ENCODE results near the gene PRKCB. TPM values are rescaled to one million over a fixed set of nuclear protein-coding genes. Genes with fewer than 3 reads are reported as not detected.

PRKCB gene
- polyA plus RNA-seq, 1 donor (not counting 4 experiments of a cell fraction or from before 2014, with no cell fraction given), result 0.18 TPM

DNA sequence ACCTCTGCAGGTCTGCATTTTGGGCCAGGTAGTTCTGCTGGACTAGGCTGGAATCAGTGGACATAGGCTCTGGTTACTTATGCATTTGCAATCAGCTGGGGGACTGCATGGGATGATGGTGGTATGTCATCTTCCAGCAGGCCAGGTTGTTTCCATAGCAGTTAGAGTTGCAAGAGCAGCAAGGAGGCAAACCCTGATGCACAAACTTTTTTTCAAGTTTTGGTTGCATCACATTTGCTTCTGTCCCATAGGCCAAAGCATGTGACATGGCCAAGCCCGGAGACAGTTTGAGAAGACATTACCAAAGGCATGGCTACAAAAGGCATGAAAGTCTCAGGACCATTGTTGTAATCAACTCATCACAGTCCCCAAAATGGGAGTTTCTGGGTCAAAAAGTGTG, 58.2 kb downstream of the PRKCB start:
- Histone ChIP-seq H3K36me3 (ENCODE audit: control insufficient read depth in 2 of 2, extremely low read depth in 1 of 2, insufficient read depth in 2 of 2, low read length in 2 of 2) (no peaks in the 10 kb centered on the region), H3K4me2 (ENCODE audit: control insufficient read depth, extremely low read depth, insufficient read depth, low read depth, low read length) (no peak overlapping the region), H3K4me1 (ENCODE audit: control insufficient read depth, extremely low read depth, insufficient read depth, low read length) (no peaks in the 10 kb centered on the region), H3K27me3 (ENCODE audit: control insufficient read depth, extremely low read depth, insufficient read depth, low read length) (no peaks in the 10 kb centered on the region), H3K27ac (ENCODE audit: control insufficient read depth, insufficient read depth, low read length) (no peak overlapping the region), H3K9ac (ENCODE audit: control insufficient read depth, extremely low read depth, insufficient read depth, low read length) (no peak overlapping the region), H3K4me3 (ENCODE audit: control insufficient read depth in 2 of 3, extremely low read depth in 1 of 3, insufficient read depth in 2 of 3, low read depth in 1 of 3, low read length in 3 of 3) (no peak overlapping the region), H4K20me1 (ENCODE audit: control insufficient read depth, extremely low read depth, insufficient read depth, low read length) (no peaks in the 10 kb centered on the region), H3K79me2 (ENCODE audit: control insufficient read depth, insufficient read depth, low read length) (no peaks in the 10 kb centered on the region), H3K9me1 (ENCODE audit: control insufficient read depth, extremely low read depth, insufficient read depth, low read length) (no peaks in the 10 kb centered on the region), H2AFZ (ENCODE audit: control insufficient read depth, low read length) (no peak overlapping the region), H3K9me3 (ENCODE audit: control insufficient read depth, low read depth, low read length) (no peaks in the 10 kb centered on the region)
- no peak for FAIRE-seq
- TF ChIP-seq EZH2 (IDR thresholded peaks at IDR 0.05; ENCODE audit: low read length), result no peak
- TF ChIP-seq, protein P1, sequence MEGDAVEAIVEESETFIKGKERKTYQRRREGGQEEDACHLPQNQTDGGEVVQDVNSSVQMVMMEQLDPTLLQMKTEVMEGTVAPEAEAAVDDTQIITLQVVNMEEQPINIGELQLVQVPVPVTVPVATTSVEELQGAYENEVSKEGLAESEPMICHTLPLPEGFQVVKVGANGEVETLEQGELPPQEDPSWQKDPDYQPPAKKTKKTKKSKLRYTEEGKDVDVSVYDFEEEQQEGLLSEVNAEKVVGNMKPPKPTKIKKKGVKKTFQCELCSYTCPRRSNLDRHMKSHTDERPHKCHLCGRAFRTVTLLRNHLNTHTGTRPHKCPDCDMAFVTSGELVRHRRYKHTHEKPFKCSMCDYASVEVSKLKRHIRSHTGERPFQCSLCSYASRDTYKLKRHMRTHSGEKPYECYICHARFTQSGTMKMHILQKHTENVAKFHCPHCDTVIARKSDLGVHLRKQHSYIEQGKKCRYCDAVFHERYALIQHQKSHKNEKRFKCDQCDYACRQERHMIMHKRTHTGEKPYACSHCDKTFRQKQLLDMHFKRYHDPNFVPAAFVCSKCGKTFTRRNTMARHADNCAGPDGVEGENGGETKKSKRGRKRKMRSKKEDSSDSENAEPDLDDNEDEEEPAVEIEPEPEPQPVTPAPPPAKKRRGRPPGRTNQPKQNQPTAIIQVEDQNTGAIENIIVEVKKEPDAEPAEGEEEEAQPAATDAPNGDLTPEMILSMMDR (optimal IDR thresholded peaks at IDR 0.05 in 1 of 3, IDR thresholded peaks at IDR 0.05 in 1 of 3, conservative IDR thresholded peaks at IDR 0.05 in 1 of 3; ENCODE audit: extremely low read depth in 1 of 3, insufficient read depth in 2 of 3, low read length in 3 of 3), result no peak
- dilution Hi-C loops (cut with MboI; ENCODE audit: extremely low pct_ligation_motif_present, low sequenced_read_pairs), result no loop called here
- DNase-seq (ENCODE audit: low read depth, low spot score), result no peak

DNA sequence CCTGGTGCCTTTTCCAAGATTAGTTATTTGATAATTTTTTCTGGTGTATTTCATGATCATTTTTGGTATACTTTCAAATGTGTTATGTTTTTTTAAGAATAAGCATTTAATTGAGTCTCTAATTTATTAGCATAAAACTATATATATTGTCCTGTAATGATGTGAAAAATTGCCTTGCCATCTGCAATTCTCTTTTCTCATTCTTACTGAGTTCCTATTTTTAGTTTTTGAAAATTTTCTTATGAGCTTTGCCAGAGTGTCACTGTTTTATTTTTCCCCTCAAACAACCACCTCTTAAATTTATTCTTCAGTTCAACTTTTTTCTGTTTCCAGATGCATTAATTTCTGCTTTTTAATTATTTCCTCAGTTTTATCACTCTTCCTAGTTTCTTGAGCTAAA, 59.3 kb downstream of the PRKCB start:
- H3K79me2 ChIP-seq (ENCODE audit: control insufficient read depth, insufficient read depth, low read length), result no peaks in the 10 kb centered on the region
- dilution Hi-C loops (cut with MboI; ENCODE audit: extremely low pct_ligation_motif_present, low sequenced_read_pairs), result no loop called here
- no peak overlapping the region for H3K4me3 ChIP-seq (ENCODE audit: control insufficient read depth in 2 of 3, extremely low read depth in 1 of 3, insufficient read depth in 2 of 3, low read depth in 1 of 3, low read length in 3 of 3)
- H3K36me3 ChIP-seq (ENCODE audit: control insufficient read depth in 2 of 2, extremely low read depth in 1 of 2, insufficient read depth in 2 of 2, low read length in 2 of 2), result no peaks in the 10 kb centered on the region
- H3K9me3 ChIP-seq (ENCODE audit: control insufficient read depth, low read depth, low read length), result no peaks in the 10 kb centered on the region
- no peak overlapping the region for H3K9ac ChIP-seq (ENCODE audit: control insufficient read depth, extremely low read depth, insufficient read depth, low read length)
- no peaks in the 10 kb centered on the region for H3K27me3 ChIP-seq (ENCODE audit: control insufficient read depth, extremely low read depth, insufficient read depth, low read length)
- H3K27ac ChIP-seq (ENCODE audit: control insufficient read depth, insufficient read depth, low read length), result no peak overlapping the region
- TF ChIP-seq EZH2 (IDR thresholded peaks at IDR 0.05; ENCODE audit: low read length), result no peak
- TF ChIP-seq, protein P1 (optimal IDR thresholded peaks at IDR 0.05 in 1 of 3, IDR thresholded peaks at IDR 0.05 in 1 of 3, conservative IDR thresholded peaks at IDR 0.05 in 1 of 3; ENCODE audit: extremely low read depth in 1 of 3, insufficient read depth in 2 of 3, low read length in 3 of 3), result no peak
- no peaks in the 10 kb centered on the region for H3K9me1 ChIP-seq (ENCODE audit: control insufficient read depth, extremely low read depth, insufficient read depth, low read length)
- H3K4me1 ChIP-seq (ENCODE audit: control insufficient read depth, extremely low read depth, insufficient read depth, low read length), result no peaks in the 10 kb centered on the region
- DNase-seq (ENCODE audit: low read depth, low spot score), result no peak
- H2AFZ ChIP-seq (ENCODE audit: control insufficient read depth, low read length), result no peak overlapping the region
- no peak for FAIRE-seq
- H3K4me2 ChIP-seq (ENCODE audit: control insufficient read depth, extremely low read depth, insufficient read depth, low read depth, low read length), result no peak overlapping the region
- H4K20me1 ChIP-seq (ENCODE audit: control insufficient read depth, extremely low read depth, insufficient read depth, low read length), result no peaks in the 10 kb centered on the region

Measured in keratinocyte (primary cell).